Frontal cortex (tissue), 4 donors: ENCODE data around the gene NTF4. TPM values are rescaled to one million over a fixed set of nuclear protein-coding genes. Genes with fewer than 3 reads are reported as not detected.
"Not testable (repeated sequence)": the region's sequence is repeated elsewhere in the genome, so short reads cannot be mapped to it uniquely, and the experiment has no call there.

ENCODE experiments used
- DNase-seq, 2 donors: peaks; one replicate each; pipeline ENCODE4 v3.0.0; 2012; ENCODE audit warnings: low spot score in 2 of 2
- FAIRE-seq: peaks from 2 replicates; lab custom pipeline; 2012; peaks lifted over from hg19 to GRCh38; lab: Jason Lieb, UNC
- total RNA-seq: library from RNA; depleted of rRNA; stranded (reverse); fragments of >200 nt; gene quantifications from one replicate; pipeline ENCODE4 v1.2.3, GENCODE V29; 2014
- donor health status: control.
- donor health status: control.
- donor health status: control.

The NTF4 gene
- total RNA-seq, 1 donor from 2014 or later = not detected

GRCh38 chr19:49092686-49093085 is 28.1 kb upstream of the NTF4 start:
- no peak for FAIRE-seq
- no peak for DNase-seq

DNA sequence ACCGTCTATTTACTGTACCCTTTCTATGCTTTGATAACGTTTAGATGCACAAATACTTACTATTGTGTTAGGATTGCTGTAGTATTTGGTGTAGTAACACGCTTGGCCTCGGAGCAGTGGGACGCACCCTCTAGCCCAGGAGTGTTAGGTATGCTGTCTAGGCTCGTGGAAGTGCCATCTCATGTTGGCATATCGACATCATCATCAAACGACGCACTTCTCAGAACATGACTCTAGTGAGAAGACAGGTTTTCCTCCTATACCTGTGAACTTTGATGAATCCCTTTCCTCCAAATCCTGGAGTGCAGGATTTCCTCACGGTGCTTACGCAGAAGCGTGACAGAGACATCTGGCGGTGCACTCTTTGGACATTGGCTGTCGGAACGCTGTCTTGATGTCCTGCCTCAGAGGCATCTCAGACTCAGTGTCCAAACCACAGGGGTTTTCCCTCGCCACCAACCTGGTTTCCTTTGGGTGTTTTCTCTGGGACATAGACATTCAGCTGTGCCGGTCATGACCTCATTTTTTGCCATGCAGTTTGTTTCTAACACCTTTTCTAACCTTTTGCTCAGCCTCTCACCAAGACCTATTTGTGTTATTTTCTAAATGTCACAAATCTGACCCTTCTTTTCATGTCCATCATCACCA is 26.9 kb upstream of the NTF4 start:
- FAIRE-seq (no peak), DNase-seq (no peak)

DNA sequence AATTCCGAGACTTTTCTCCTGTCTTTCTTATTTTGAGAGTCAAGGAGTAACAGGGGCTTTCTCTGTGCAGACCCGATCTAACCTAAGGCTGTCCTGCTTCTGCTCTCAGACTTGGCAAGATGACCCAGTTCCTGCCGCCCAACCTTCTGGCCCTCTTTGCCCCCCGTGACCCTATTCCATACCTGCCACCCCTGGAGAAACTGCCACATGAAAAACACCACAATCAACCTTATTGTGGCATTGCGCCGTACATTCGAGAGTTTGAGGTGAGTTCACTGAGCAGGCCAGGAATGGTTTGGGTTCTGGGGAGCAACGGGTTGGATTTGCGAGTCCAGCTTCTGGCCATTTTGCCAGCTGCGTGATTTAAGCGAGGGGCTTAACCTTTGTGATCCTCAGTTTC is 21.7 kb upstream of the NTF4 start:
- FAIRE-seq = no peak
- no peak for DNase-seq

- no peak for DNase-seq
- FAIRE-seq = no peak
These were observed 21.2 kb upstream of the NTF4 start for GRCh38 chr19:49085868-49086232.

GRCh38 chr19:49085020-49085867 is 20.6 kb upstream of the NTF4 start, which contains the start of gene SNRNP70:
Gene SNRNP70, plus strand, starts transcription at chr19:49085451. Its CDS starts 964 bp downstream, at chr19:49086415.
- FAIRE-seq = no peak
- DNase-seq = peak; percentile 97 to 99

DNA sequence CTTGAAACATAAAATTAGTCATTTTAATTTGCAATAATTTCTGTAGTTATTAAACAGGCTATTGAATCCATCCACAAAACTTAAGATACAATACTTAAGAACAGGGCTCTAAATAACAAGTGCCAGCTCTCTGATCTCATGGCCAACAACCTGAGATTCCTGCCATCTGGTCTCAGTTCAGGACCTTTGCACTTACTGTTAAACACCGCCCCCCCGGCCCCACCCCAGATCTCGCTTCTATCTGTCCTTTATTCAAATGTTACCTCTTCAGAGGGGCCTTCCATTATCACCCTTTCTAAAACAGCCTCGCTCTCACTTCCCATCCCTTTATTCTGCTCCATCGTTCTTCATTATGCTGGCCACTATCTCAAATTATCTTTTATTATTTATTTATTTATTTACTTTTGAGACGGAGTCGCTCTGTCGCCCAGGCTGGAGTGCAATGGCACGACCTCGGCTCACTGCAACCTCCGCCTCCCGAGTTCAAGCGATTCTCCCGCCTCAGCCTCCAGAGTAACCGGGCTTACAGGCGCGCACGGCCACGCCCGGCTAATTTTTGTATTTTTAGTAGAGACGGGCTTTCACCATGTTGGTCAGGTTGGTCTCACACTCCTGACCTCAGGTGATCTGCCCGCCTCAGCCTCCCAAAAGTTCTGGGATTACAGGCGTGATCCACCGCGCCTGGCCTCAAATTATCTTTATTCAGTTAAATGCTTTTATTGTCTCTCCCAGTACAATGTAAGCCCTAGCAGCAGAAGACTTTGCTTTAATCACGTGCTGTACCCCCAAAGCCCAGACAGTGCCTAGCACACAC is 19.8 kb upstream of the NTF4 start:
- DNase-seq (no peak), FAIRE-seq (no peak)

DNA sequence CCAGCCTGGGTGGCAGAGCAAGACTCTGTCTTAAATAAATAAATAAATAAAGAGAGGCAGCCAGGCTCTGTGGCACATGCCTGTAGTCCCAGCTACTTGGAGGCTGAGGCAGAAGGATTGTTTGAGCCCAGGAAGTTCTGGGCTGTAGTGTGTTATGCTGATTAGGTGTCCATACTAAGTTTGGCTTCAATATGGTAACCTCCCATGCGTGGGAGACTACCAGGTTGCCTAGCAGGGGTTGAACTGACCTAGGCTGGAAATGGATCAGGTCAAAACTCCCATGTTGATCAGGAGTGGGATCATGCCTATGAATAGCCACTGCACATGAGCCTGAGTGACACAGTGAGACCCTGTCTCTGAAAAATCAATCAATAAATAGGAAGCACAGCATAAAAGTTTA is 16.7 kb upstream of the NTF4 start:
- DNase-seq = no peak
- FAIRE-seq = no peak

DNA sequence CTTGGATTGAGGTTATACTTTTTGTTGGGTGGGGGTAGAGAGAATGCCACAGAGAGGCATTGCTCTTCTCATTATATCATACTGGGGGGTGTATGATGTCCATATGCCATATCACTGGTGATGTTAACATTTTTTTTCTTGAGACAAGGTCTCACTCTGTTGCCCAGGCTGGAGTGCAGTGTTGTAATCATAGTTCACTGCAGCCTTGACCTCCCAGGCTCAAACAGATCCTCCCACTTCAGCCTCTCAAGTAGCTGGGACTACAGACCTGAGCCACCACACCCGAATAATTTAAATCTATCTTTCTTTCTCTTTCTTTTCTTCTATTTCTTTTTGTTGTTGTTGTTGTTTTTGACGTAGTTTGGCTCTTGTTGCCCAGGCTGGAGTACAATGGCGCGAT is 15.8 kb upstream of the NTF4 start:
- no peak for FAIRE-seq

DNA sequence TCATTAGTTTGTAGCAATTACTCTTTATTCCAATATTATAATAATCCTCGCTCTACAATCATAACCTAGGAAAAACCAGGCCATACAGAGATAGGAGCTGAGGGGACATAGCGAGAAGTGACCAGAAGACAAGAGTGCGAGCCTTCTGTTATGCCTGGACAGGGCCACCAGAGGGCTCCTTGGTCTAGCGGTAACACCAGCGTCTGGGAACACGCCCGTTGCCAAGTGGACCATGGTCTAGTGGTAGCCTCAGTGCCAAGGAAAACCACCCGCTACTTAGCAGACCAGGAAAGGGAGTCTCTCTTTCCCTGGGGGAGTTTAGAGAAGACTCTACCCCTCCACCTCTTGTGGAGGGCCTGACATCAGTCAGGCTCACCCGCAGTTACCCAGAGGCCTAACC is 10.3 kb upstream of the NTF4 start:
- FAIRE-seq, DNase-seq: not testable (repeated sequence)

More for the DNA sequence above, 15.8 kb upstream of the NTF4 start:
- no peak for DNase-seq

DNA sequence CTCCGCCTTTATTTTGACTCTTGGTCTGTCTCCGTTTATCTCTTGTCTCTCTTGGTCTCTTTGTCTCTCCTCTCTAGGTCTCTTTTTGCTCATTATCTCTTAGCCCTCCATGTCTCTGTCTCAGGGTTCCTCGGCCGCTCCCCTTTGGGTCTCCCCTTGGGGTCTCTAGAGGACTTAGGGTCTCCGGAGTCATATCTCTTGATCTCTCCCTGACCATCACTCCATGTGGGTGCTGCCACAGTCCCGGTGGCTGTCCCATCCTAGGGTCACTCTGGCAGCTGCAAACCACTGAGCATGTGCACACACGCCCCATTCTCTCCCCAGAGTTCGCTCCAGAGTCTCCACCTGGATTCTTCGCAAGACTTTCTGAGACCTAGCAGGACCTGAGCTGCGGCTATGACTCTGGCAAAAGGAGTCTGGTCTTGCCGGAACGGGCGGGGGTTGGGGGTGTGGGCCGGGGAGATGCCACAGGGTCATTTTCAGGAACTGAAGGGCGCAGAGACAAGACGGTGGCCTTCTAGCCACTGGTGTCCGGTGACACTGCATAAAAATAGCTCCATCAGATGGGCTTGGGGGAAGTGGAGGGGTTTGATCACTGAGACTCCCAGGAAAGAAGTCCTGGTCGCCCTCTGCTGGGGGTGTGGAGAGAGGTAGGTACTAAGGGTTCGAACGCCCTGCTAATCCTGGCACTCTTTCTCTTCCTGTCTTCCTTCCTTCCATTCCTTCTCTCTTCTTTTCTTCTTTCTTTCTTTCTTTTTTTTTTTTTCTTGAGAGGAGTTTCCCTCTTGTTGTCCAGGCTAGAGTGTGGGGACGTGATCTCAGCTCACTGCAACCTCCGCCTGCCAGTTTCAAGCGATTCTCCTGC is 9.1 kb upstream of the NTF4 start:
- FAIRE-seq = no peak

DNA sequence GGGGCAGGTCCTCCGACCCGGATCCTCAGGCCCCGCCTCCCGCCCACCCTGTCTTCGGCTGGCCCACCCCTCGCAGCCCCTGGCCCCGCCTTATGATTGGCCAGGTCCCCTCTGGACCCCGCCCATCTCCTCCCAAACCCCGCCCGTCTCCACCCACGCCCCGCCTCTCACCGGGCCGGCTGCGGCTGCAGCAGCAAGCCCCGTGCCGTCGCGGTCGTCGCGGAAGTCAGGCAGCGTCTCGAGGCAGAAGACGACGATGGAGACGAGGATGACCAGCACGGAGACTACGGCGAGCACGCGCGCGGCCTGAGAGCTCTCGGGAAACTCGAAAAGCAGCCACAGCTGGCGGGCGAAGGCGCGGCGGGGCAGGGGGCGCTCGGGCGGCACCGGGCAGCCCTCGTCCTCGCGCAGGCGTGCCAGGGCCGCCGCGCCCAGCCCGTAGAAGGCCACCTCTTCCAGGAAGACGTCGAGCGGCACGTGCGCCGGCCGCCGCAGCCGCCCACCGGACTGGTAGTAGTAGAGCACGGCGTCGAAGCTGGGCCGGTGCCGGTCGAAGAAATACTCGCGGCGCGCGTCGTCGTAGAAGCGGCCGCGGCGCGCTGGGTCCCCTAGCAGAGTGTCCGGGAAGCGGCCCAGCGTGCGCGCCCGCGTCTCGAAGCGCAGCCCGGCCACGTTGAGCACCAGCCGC is 7.4 kb upstream of the NTF4 start:
- DNase-seq = no peak
- FAIRE-seq = no peak

More for the DNA sequence above, 9.1 kb upstream of the NTF4 start:
- DNase-seq = no peak

GRCh38 chr19:49070416-49070815 is 5.8 kb upstream of the NTF4 start:
- DNase-seq (no peak), FAIRE-seq (no peak)

DNA sequence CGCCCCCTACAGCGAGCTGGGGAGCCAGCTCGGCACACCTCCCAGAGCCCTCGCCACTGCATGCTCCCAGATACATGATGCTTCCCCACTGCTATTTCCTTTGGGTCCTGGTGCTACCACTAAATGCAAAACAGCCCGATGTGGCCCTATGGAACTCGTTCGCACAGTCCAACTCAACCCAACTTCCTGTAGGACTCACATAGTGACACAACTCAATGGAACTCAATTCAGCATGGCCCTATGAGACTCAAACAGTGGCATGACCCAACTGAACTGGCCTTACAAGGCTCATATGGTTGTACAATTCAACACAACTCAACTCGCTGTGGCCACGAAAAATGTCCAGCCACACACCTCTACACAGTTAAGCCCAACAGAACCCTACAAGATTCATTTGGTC is 4.4 kb upstream of the NTF4 start:
- FAIRE-seq (no peak), DNase-seq (no peak)

- no peak for FAIRE-seq
- DNase-seq = peak in 1 of 2 donors; percentile 33
These were observed 2.9 kb upstream of the NTF4 start for GRCh38 chr19:49067554-49067953.

DNA sequence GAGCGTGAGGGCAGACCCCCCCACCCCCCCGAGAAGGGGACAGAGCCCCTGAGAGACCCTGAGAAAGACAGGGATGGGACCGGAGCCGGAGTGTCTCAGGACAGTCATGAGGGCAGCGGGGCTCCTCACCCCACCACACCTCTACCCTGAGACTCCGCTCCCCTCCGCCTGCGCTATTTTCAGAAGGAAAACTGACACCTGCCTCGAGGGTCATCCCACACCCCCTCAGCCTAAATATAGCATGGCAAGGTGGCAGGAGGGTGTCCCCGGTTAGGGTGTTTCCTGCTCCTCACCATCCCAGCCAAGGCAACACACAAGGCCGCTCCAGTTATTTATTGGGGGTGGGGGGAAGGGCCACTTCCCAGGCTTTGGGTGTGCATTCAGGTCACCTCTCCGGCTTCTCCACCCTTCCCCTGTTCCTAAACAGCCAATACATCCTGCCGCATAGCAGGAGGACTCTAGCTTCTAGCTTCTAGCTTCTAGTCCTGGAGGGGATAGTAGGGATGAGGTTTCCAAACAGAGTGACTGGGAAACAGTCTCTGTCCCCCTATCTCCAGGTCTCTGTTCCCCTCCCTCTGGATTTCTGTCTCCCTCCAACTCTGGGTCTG is 1.4 kb upstream of the NTF4 start:
- DNase-seq (peak in 1 of 2 donors; percentile 31), FAIRE-seq (no peak)

- FAIRE-seq (no peak), DNase-seq (no peak)
These were observed 489 bp downstream of the NTF4 start for GRCh38 chr19:49064029-49064629.

GRCh38 chr19:49061445-49061844 is 3.2 kb downstream of the NTF4 start:
- no peak for FAIRE-seq
- DNase-seq = no peak

DNA sequence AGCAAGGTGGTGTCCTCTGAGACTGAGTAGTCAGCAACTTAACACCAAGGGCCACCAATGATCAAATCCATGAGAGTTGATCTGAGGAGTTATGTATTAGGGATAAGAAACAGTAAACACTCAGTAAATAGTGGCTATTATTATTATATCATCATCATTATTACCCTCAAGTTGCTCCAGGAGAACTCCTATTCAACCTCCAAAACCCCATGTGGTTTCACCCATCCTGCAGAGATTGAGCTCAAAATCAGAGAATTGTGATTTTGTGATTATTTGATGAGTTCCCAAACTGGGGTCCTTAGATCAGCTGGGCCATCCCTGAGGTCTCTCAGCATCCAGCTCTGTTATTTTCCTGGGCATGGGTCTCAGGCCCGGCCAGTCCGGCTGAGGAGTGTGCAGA is 3.6 kb downstream of the NTF4 start:
- DNase-seq (no peak), FAIRE-seq (no peak)
